ENCODE measurements around the gene MATN3.

The MATN3 gene

DNA sequence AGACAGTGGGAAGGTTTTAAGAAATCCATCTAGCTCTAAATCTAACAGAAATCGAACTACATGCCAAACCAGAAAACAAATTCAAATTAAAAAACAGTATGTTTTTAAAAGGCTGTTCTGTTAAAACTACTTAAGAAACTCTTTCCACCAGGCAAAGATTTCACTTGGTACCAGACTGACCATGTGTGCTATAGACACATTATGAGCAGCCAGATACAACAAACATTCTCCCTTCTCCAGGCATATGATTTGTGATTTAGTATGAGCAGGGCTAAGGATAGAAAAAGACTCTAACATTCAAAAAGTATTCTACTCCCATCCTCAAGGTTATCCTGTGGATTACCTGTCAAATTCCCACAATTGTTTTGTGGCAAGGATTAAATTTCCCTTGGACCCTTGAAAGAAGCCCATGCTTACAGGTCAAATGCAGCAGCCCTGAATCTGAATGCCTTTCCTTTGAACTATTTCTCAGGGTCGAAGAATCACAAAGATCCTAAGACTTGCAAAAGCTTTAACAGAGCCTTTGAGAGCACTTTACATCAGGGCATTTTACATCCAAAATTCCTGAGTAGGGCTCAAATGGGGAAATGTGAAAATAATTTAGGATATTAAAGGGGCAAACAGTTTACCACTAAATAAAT, 68.1 kb downstream of the MATN3 start:
- H3K27me3 ChIP-seq (ENCODE audit: control insufficient read depth in 2 of 2, insufficient read depth in 2 of 2, low read length in 2 of 2), result no peaks in the 10 kb centered on the region
- no peak overlapping the region for H3K27ac ChIP-seq (ENCODE audit: low read depth in 2 of 2, low read length in 2 of 2)
- H3K4me1 ChIP-seq (ENCODE audit: control insufficient read depth in 2 of 2, insufficient read depth in 2 of 2, low read length in 2 of 2), result no peaks in the 10 kb centered on the region
- H3K36me3 ChIP-seq (ENCODE audit: control insufficient read depth in 2 of 2, insufficient read depth in 2 of 2, low read length in 2 of 2), result no peaks in the 10 kb centered on the region
- H3K9me3 ChIP-seq (ENCODE audit: control insufficient read depth in 2 of 2, low read length in 2 of 2), result no peaks in the 10 kb centered on the region
- no peak overlapping the region for H3K9ac ChIP-seq (ENCODE audit: low read depth in 1 of 2, low read length in 2 of 2)
- H3K4me3 ChIP-seq (ENCODE audit: low read length in 2 of 2), result no peak overlapping the region

DNA sequence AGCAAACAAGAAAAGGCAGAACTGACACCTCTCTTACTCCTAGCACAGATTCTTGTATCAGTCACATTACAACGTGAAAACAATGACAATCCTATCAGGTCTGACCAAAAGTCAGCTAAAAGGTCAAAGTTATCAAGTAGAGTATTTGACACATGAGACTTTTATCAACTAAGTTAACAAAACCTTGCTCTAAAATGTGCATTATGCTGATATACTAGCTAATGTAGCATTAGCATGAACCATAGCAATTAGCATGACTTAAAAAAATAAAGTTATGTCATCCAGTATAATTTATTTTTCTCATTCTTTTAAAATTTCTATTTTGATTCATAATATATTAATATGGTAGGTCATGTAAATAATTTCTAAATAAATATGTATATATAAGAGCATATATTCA, 69.3 kb downstream of the MATN3 start:
- no peaks in the 10 kb centered on the region for H3K4me1 ChIP-seq (ENCODE audit: control insufficient read depth in 2 of 2, insufficient read depth in 2 of 2, low read length in 2 of 2)

DNA sequence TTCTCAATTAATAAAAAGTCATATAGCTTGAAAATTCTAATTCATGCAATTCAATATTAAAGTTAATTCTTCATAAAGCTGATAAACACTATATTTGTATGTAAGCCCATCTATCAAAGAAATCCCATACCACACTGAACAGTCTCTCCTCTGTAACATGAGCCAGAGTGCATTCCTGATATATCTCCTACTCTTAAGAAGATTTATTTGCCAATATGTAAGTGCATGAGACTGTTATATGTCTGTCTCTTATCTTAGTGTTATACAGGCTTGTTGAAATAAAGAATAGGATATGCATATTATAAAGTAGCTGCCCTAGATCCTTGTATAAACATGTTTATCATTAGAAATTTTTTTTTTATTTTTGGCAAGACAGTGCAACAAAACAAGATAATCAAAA, 70.3 kb downstream of the MATN3 start:
- H3K4me3 ChIP-seq (ENCODE audit: low read length in 2 of 2), result no peak overlapping the region
- peaks cover 0 to 4% of the 10 kb centered on the region in 2 donors for H3K36me3 ChIP-seq (ENCODE audit: control insufficient read depth in 2 of 2, insufficient read depth in 2 of 2, low read length in 2 of 2)
- no peak overlapping the region for H3K9ac ChIP-seq (ENCODE audit: low read depth in 1 of 2, low read length in 2 of 2)
- no peaks in the 10 kb centered on the region for H3K4me1 ChIP-seq (ENCODE audit: control insufficient read depth in 2 of 2, insufficient read depth in 2 of 2, low read length in 2 of 2)
- H3K27me3 ChIP-seq (ENCODE audit: control insufficient read depth in 2 of 2, insufficient read depth in 2 of 2, low read length in 2 of 2), result no peaks in the 10 kb centered on the region
- no peaks in the 10 kb centered on the region for H3K9me3 ChIP-seq (ENCODE audit: control insufficient read depth in 2 of 2, low read length in 2 of 2)
- H3K27ac ChIP-seq (ENCODE audit: low read depth in 2 of 2, low read length in 2 of 2), result no peak overlapping the region

More for the DNA sequence above, 69.3 kb downstream of the MATN3 start:
- Histone ChIP-seq H3K9me3 (ENCODE audit: control insufficient read depth in 2 of 2, low read length in 2 of 2) (no peaks in the 10 kb centered on the region), H3K36me3 (ENCODE audit: control insufficient read depth in 2 of 2, insufficient read depth in 2 of 2, low read length in 2 of 2) (no peaks in the 10 kb centered on the region), H3K4me3 (ENCODE audit: low read length in 2 of 2) (no peak overlapping the region), H3K27ac (ENCODE audit: low read depth in 2 of 2, low read length in 2 of 2) (no peak overlapping the region), H3K9ac (ENCODE audit: low read depth in 1 of 2, low read length in 2 of 2) (no peak overlapping the region), H3K27me3 (ENCODE audit: control insufficient read depth in 2 of 2, insufficient read depth in 2 of 2, low read length in 2 of 2) (no peaks in the 10 kb centered on the region)
